HepG2 (cell line): ENCODE data around the gene CDC26. TPM values are rescaled to one million over a fixed set of nuclear protein-coding genes. Genes with fewer than 3 reads are reported as not detected.

Experiments used
- ARID5B ChIP-seq: IDR thresholded peaks from 2 replicates; pipeline ENCODE4 v1.4.0; 2020; ENCODE audit warnings: mild to moderate bottlenecking, missing genetic modification reagents
- ELF4 ChIP-seq: sonication (generic); formaldehyde crosslinking; IDR thresholded peaks from 2 replicates; pipeline ENCODE4 v1.5.0; 2020; ENCODE audit warnings: missing genetic modification reagents, mild to moderate bottlenecking, moderate library complexity, borderline replicate concordance
- FOXK2 ChIP-seq: fragments of 450-650 bp; IDR thresholded peaks from 2 replicates; pipeline ENCODE4 v1.6.1; 2016
- HNRNPK ChIP-seq: fragments of 200-400 bp; formaldehyde crosslinking; IDR thresholded peaks from 2 replicates; pipeline ENCODE4 v1.6.1; 2018; ENCODE audit warnings: low read length, low read depth, moderate library complexity, mild to moderate bottlenecking; ENCODE audit not compliant: poor library complexity, severe bottlenecking
- JDP2 ChIP-seq: sonication (generic); formaldehyde crosslinking; IDR thresholded peaks from 2 replicates; pipeline ENCODE4 v1.8.1; 2022; ENCODE audit warnings: missing genetic modification reagents, borderline replicate concordance
- JUND ChIP-seq: sonication (generic); formaldehyde crosslinking; IDR thresholded peaks from 2 replicates; pipeline ENCODE4 v1.8.0; 2022; ENCODE audit warnings: mild to moderate bottlenecking, missing genetic modification reagents
- KAT2B ChIP-seq: fragments of 150-350 bp; IDR thresholded peaks from 2 replicates; pipeline ENCODE4 v1.6.1; 2014; ENCODE audit warnings: low read depth, low read length, borderline replicate concordance
- NFKB2 ChIP-seq: sonication (generic); formaldehyde crosslinking; IDR thresholded peaks from 2 replicates; pipeline ENCODE4 v1.4.0; 2020; ENCODE audit warnings: missing genetic modification reagents, borderline replicate concordance
- NR1H2 ChIP-seq: sonication (generic); formaldehyde crosslinking; IDR thresholded peaks from 2 replicates; pipeline ENCODE4 v1.8.1; 2022; ENCODE audit warnings: low read depth, missing genetic modification reagents, borderline replicate concordance
- PRMT3 ChIP-seq: sonication (generic); formaldehyde crosslinking; IDR thresholded peaks from 2 replicates; pipeline ENCODE4 v1.8.1; 2022; ENCODE audit warnings: low read depth, mild to moderate bottlenecking, moderate library complexity, missing genetic modification reagents, borderline replicate concordance
- RAD21 ChIP-seq: fragments of 450-650 bp; formaldehyde crosslinking; IDR thresholded peaks from 2 replicates; pipeline ENCODE4 v1.5.0; 2020; ENCODE audit warnings: mild to moderate bottlenecking
- RORA ChIP-seq: sonication (generic); formaldehyde crosslinking; IDR thresholded peaks from 2 replicates; pipeline ENCODE4 v1.5.0; 2020; ENCODE audit warnings: mild to moderate bottlenecking, missing genetic modification reagents, moderate library complexity
- SMAD9 ChIP-seq: sonication (generic); formaldehyde crosslinking; IDR thresholded peaks from 2 replicates; pipeline ENCODE4 v1.5.1; 2020; ENCODE audit warnings: mild to moderate bottlenecking, missing genetic modification reagents
- SNRNP70 ChIP-seq: fragments of 200-400 bp; formaldehyde crosslinking; IDR thresholded peaks from 2 replicates; pipeline ENCODE4 v1.6.1; 2017; ENCODE audit warnings: mild to moderate bottlenecking, low read depth, low read length, moderate library complexity
- TARDBP ChIP-seq: sonication (generic); formaldehyde crosslinking; IDR thresholded peaks from 2 replicates; pipeline ENCODE4 v1.8.0; 2022; ENCODE audit warnings: mild to moderate bottlenecking, missing genetic modification reagents
- TCF7 ChIP-seq: sonication (generic); IDR thresholded peaks from 2 replicates; pipeline ENCODE4 v1.6.1; 2016; ENCODE audit warnings: antibody characterized with exemption, low read depth
- TEF ChIP-seq: sonication (generic); formaldehyde crosslinking; IDR thresholded peaks from 2 replicates; pipeline ENCODE4 v1.5.0; 2020; ENCODE audit warnings: missing genetic modification reagents
- ZBTB34 ChIP-seq: sonication (generic); formaldehyde crosslinking; IDR thresholded peaks from 2 replicates; pipeline ENCODE4 v1.8.0; 2022; ENCODE audit warnings: mild to moderate bottlenecking, missing genetic modification reagents
- ZNF207 ChIP-seq: fragments of 450-650 bp; IDR thresholded peaks from 2 replicates; pipeline ENCODE4 v1.6.1; 2016; ENCODE audit warnings: antibody characterized with exemption, borderline replicate concordance
- ZNF496 ChIP-seq: sonication (generic); formaldehyde crosslinking; IDR thresholded peaks from 2 replicates; pipeline ENCODE4 v1.8.1; 2023; ENCODE audit warnings: mild to moderate bottlenecking, moderate library complexity, missing genetic modification reagents; ENCODE audit not compliant: insufficient replicate concordance
- ZNF513 ChIP-seq: sonication (generic); formaldehyde crosslinking; conservative IDR thresholded peaks from 2 replicates; pipeline ENCODE4 v1.5.0; 2020; ENCODE audit warnings: missing genetic modification reagents
- ZNF577 ChIP-seq: sonication (generic); formaldehyde crosslinking; IDR thresholded peaks from 2 replicates; pipeline ENCODE4 v1.4.0; 2020; ENCODE audit warnings: mild to moderate bottlenecking, low read depth, missing genetic modification reagents, borderline replicate concordance
- ZNF605 ChIP-seq: sonication (generic); formaldehyde crosslinking; IDR thresholded peaks from 2 replicates; pipeline ENCODE4 v1.8.0; 2022; ENCODE audit warnings: mild to moderate bottlenecking, missing genetic modification reagents
- polyA plus RNA-seq, 8 experiments: library from polyadenylated mRNA; depleted of rRNA in 3 of 8; stranded (reverse) in 7 of 8; unstranded in 1 of 8; fragments of >200 nt; fragmentation: Illumina TruSeq in 4 of 8; extraction: Trizol in 4 of 8; gene quantifications; 2 replicates each; pipeline versions ENCODE4 v1.2.1 to v1.2.3, GENCODE V29; 2011 to 2016; ENCODE audit warnings: low read depth in 4 of 8, missing spikeins in 1 of 8, mixed read lengths in 1 of 8; ENCODE audit not compliant: insufficient read depth in 1 of 8
- total RNA-seq, 5 experiments: library from RNA; depleted of rRNA; stranded (reverse); fragments of >200 nt; fragmentation: Illumina TruSeq; extraction: Trizol; gene quantifications; 2 replicates each; pipeline ENCODE4 v1.2.3, GENCODE V29; 2016; ENCODE audit warnings: low read depth in 1 of 5

CDC26 gene
- total and polyA plus RNA-seq, 2 of the 13 experiments (the other 11 are each of a cell fraction or from before 2014, with no cell fraction given) = 26.6 to 57.9 TPM

- TF ChIP-seq ELF4 (CRISPR knock-in tag) (no peak), ZNF513 (no peak), RAD21 (CRISPR knock-in tag) (no peak), NFKB2 (CRISPR knock-in tag) (no peak), ZNF207 (no peak), NR1H2 (CRISPR knock-in tag) (no peak), TCF7 (no peak), JDP2 (CRISPR knock-in tag) (no peak), TEF (no peak), TARDBP (CRISPR knock-in tag) (no peak), ZNF496 (CRISPR knock-in tag) (no peak), FOXK2 (no peak), ZBTB34 (no peak), ZNF577 (CRISPR knock-in tag) (no peak), SNRNP70 (no peak), ARID5B (peak; percentile 33; the same call in 1 of the 2 replicates), HNRNPK (no peak), SMAD9 (CRISPR knock-in tag) (no peak), ZNF605 (CRISPR knock-in tag) (no peak), JUND (CRISPR knock-in tag) (no peak), RORA (CRISPR knock-in tag) (no peak), KAT2B (no peak), PRMT3 (no peak)
Measured at GRCh38 chr9:113222482-113222841, 52.9 kb downstream of the CDC26 start (continued).
